Natural killer cell treated with Interleukin-12 subunit alpha and Interleukin-12 subunit beta and Interleukin-15 and Interleukin-18, amount 100 ng/mL, for 72 hours (primary cell): ENCODE data around the gene RAMP3. TPM values are rescaled to one million over a fixed set of nuclear protein-coding genes. Genes with fewer than 3 reads are reported as not detected.

ENCODE experiments used
- ATAC-seq, 2 donors: fragments of 150-1000 bp; cut with Tn5 transposase in 1 of 2; sonication (Bioruptor Pico), chemical (Tn5 transposase) in 1 of 2; 2 replicates each; pipeline ENCODE4 v1.10.0; 2021
- DNase-seq: peaks from one replicate; pipeline ENCODE4 v3.0.0; 2022; ENCODE audit warnings: low spot score
- H3K27ac Mint-ChIP-seq, 2 donors: 1 replicate in 1 of 2; 2 replicates in 1 of 2; pipeline ENCODE4 v1.8.0; 2022; ENCODE audit warnings: mixed read lengths in 2 of 2, mild to moderate bottlenecking in 1 of 2, moderate library complexity in 1 of 2
- H3K27me3 Mint-ChIP-seq, 2 donors: 1 replicate in 1 of 2; 2 replicates in 1 of 2; pipeline ENCODE4 v1.8.0; 2022; ENCODE audit warnings: mixed read lengths in 2 of 2
- H3K36me3 Mint-ChIP-seq: one replicate; pipeline ENCODE4 v1.8.0; 2022; ENCODE audit warnings: mixed read lengths
- H3K4me1 Mint-ChIP-seq, 2 donors: 1 replicate in 1 of 2; 2 replicates in 1 of 2; pipeline ENCODE4 v1.8.0; 2022; ENCODE audit warnings: low read depth in 2 of 2, mixed read lengths in 2 of 2, mild to moderate bottlenecking in 1 of 2
- H3K4me3 Mint-ChIP-seq: one replicate; pipeline ENCODE4 v1.8.0; 2022; ENCODE audit warnings: mixed read lengths
- H3K9me3 Mint-ChIP-seq: 2 replicates; pipeline ENCODE4 v1.8.0; 2022; ENCODE audit warnings: mixed read lengths
- total RNA-seq, 2 donors: library from RNA; stranded (reverse); gene quantifications; one replicate each; pipeline ENCODE4 v1.2.3, GENCODE V29; 2022

RAMP3 gene
- total RNA-seq, 2 donors from 2014 or later: not detected

DNA sequence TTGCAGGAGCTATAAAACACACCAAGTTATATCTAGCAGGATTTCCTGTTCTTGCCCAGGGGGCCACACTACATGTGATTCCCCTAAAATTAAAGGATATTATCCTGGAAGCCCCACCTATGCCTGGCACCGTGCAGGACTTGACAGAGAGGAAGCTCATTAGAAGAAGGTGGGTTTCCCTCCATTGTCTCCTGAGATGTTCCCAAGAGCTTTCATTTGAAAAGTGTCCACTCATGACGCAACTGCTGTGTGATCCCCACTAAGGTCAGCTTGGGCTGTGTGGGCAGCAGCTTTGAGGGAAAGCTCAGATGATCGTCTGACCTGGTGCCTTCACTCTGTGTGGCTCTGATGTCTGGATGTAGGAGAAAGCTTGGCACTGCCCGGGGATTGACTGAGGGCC lies 53.5 kb downstream of the RAMP3 start:
- Mint-ChIP-seq H3K27me3 (peaks cover 46 to 65% of the 10 kb centered on the region in 2 donors), H3K4me3 (no peak overlapping the region), H3K36me3 (no peaks in the 10 kb centered on the region), H3K4me1 (no peaks in the 10 kb centered on the region), H3K9me3 (no peaks in the 10 kb centered on the region), H3K27ac (no peak overlapping the region)
- ATAC-seq: no peak
- DNase-seq: no peak

- H3K27me3 Mint-ChIP-seq: peaks cover 47 to 58% of the 10 kb centered on the region in 2 donors
- no peak for DNase-seq
- H3K4me3 Mint-ChIP-seq: no peak overlapping the region
- no peak overlapping the region for H3K27ac Mint-ChIP-seq
- ATAC-seq: no peak
- H3K36me3 Mint-ChIP-seq: no peaks in the 10 kb centered on the region
- H3K9me3 Mint-ChIP-seq: no peaks in the 10 kb centered on the region
- H3K4me1 Mint-ChIP-seq: no peaks in the 10 kb centered on the region
These were observed 54.4 kb downstream of the RAMP3 start for GRCh38 chr7:45211958-45212357.

DNA sequence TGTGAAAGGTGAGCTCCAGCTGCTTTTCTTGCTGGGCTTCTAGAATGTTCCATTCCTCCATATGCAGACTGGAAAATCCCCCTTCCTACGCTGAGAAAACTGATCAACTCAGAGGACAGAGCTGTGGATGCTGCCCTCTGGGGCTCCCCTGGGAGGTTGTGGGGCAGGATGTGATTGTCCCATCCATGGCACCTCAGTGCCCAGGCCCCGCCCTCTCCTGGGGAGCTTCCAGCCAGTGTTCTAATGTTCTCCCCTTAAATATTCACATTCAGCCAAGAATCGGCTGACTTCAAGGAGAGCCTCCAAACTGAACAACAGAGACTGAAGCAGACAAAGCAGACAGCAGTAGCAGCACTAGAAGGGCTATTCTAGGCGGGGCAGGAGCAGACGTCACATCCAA lies 55.0 kb downstream of the RAMP3 start:
- H3K4me1 Mint-ChIP-seq: no peaks in the 10 kb centered on the region
- ATAC-seq (no peak), DNase-seq (no peak)
- peaks cover 43 to 52% of the 10 kb centered on the region in 2 donors for H3K27me3 Mint-ChIP-seq
- no peak overlapping the region for H3K27ac Mint-ChIP-seq
- no peak overlapping the region for H3K4me3 Mint-ChIP-seq
- H3K9me3 Mint-ChIP-seq: no peaks in the 10 kb centered on the region
- no peaks in the 10 kb centered on the region for H3K36me3 Mint-ChIP-seq

DNA sequence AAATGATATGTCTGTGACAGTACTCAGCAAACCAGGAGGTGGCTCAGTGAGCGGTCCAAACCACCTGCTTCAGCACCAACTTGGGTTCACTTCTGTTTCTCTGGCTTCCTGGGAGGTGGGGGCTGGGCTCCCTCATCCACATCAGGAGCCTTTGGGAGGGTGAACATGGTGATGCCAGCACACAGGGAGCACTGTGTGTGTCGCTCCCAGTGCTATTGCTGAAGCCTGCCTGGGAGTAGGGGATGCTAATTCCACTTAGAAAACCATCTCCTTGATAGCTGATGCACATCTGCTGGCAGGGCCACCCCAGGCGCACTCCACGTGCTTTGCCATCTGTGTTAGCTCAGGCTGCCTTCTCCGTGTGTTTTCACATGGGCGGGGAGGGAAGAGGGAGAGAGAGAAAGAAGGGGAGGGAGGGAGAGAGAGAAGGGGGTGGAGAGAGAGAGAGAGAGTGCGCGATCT lies 58.0 kb downstream of the RAMP3 start:
- DNase-seq: no peak
- H3K4me3 Mint-ChIP-seq: no peak overlapping the region
- ATAC-seq: no peak
- no peak overlapping the region for H3K27ac Mint-ChIP-seq
- H3K4me1 Mint-ChIP-seq: no peaks in the 10 kb centered on the region
- no peaks in the 10 kb centered on the region for H3K9me3 Mint-ChIP-seq
- H3K27me3 Mint-ChIP-seq: peaks cover 29 to 39% of the 10 kb centered on the region in 2 donors
- no peaks in the 10 kb centered on the region for H3K36me3 Mint-ChIP-seq

GRCh38 chr7:45216181-45216580 lies 58.6 kb downstream of the RAMP3 start:
- no peak for DNase-seq
- Mint-ChIP-seq H3K9me3 (no peaks in the 10 kb centered on the region), H3K4me1 (no peaks in the 10 kb centered on the region), H3K27me3 (peaks cover 26 to 39% of the 10 kb centered on the region in 2 donors), H3K36me3 (no peaks in the 10 kb centered on the region), H3K27ac (no peak overlapping the region), H3K4me3 (no peak overlapping the region)
- no peak for ATAC-seq

DNA sequence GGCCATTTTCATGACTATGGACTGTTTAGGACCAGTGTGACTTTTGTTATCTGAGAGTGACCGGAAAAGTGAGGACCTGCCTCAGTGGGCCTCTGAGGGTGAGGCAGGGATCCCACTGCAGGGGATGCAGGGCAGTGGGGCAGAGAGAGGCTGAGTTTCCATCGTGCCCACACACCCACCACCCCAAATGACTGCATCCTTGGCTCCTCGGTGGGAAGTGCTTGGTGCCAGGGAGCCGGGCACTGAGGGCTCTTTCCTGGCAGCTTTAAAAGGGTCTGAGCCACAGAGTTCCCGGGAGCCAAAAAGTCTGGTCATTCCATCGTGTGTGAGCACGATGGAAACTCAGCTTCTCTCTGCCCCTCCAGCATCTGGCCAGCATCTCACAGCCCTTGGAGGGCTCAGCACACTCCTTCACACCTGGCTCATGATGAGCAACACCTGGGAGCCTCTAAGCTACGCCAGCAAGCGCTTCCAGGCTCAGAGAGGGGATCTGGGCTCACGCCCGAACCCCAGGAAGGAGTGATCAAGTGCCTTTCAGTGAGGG lies 59.1 kb downstream of the RAMP3 start:
- Mint-ChIP-seq H3K27me3 (peaks cover 22 to 37% of the 10 kb centered on the region in 2 donors), H3K36me3 (no peaks in the 10 kb centered on the region), H3K9me3 (no peaks in the 10 kb centered on the region), H3K4me3 (no peak overlapping the region), H3K4me1 (no peaks in the 10 kb centered on the region), H3K27ac (no peak overlapping the region)
- DNase-seq (no peak), ATAC-seq (peak in 1 of 2 donors; percentile 10)

DNA sequence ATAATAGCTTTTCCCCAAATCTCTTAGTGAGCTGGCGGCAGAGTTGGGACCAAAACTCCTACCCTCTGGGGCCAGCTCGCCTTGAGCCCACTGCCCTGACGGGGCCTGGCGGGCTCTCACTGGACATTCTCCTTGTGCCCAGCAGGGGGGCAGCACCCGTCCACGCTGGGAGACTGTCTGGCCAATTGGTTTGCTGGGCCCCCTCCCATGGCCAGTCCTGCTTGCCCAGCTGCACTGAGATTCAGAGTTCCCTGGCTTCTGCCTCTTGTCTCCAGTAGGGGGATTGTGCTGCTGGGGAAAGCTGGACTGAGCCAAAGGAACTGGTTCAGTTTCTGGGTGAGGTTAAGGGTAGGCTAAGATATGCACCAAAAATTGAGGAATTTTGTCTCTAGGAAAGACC lies 59.8 kb downstream of the RAMP3 start:
- Mint-ChIP-seq H3K36me3 (no peaks in the 10 kb centered on the region), H3K4me3 (no peak overlapping the region), H3K9me3 (no peaks in the 10 kb centered on the region), H3K27ac (no peak overlapping the region), H3K4me1 (no peaks in the 10 kb centered on the region), H3K27me3 (peaks cover 17 to 31% of the 10 kb centered on the region in 2 donors)
- peak; percentile 22 to 37 for ATAC-seq
- DNase-seq: no peak

GRCh38 chr7:45219130-45219529 lies 61.5 kb downstream of the RAMP3 start:
- H3K4me1 Mint-ChIP-seq: no peaks in the 10 kb centered on the region
- no peak overlapping the region for H3K4me3 Mint-ChIP-seq
- no peaks in the 10 kb centered on the region for H3K9me3 Mint-ChIP-seq
- H3K27me3 Mint-ChIP-seq: peaks cover 15 to 33% of the 10 kb centered on the region in 2 donors
- ATAC-seq (no peak), DNase-seq (no peak)
- no peak overlapping the region for H3K27ac Mint-ChIP-seq
- no peaks in the 10 kb centered on the region for H3K36me3 Mint-ChIP-seq

- Mint-ChIP-seq H3K27me3 (peaks cover 10 to 28% of the 10 kb centered on the region in 2 donors), H3K4me3 (no peak overlapping the region), H3K36me3 (no peaks in the 10 kb centered on the region), H3K27ac (no peak overlapping the region), H3K4me1 (no peaks in the 10 kb centered on the region), H3K9me3 (no peaks in the 10 kb centered on the region)
- no peak for ATAC-seq
- DNase-seq: no peak
These were observed 62.3 kb downstream of the RAMP3 start for GRCh38 chr7:45219801-45220435.

DNA sequence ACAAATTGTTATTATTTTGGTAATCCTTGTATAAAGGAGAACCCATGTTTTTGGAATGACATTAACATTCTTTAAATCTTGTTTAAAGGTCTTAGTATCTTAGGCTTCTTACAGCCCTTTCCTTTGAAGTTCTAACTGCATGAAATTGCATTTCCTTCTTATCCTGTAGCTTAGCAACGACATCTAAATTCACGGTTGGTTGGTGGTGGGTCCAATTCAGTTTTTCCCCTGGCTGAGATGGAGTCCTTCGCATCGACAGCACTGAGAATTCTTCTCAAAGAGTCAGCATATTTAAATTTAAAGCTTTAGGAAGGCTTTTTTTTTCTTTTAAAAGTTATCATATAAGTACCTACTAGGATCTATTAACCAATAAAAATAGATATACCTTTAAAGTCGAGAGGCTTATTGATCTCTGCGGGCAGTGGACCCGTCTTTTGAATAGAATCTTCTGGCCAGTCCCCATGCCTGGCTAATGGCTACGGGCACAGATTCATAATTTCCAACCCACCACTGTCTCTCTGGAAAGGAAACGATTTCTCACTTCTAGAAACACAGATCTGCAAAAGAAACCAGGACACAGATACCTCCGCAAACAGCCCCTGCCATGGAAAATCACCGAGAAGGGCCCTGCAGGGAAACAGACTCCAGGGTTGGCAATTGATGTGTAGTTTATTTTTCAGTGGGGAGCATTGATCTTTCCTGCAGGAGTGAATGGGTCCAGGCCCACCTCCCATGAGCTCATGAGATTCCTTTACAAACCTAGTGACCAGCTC lies 63.4 kb downstream of the RAMP3 start:
- Mint-ChIP-seq H3K27me3 (peaks cover 10 to 17% of the 10 kb centered on the region in 2 donors), H3K27ac (no peak overlapping the region), H3K9me3 (no peaks in the 10 kb centered on the region), H3K4me3 (no peak overlapping the region), H3K4me1 (no peaks in the 10 kb centered on the region), H3K36me3 (no peaks in the 10 kb centered on the region)
- DNase-seq (no peak), ATAC-seq (no peak)

GRCh38 chr7:45221896-45222604 lies 64.5 kb downstream of the RAMP3 start:
- H3K9me3 Mint-ChIP-seq: no peaks in the 10 kb centered on the region
- H3K36me3 Mint-ChIP-seq: no peaks in the 10 kb centered on the region
- DNase-seq (no peak), ATAC-seq (no peak)
- H3K4me3 Mint-ChIP-seq: no peak overlapping the region
- no peaks in the 10 kb centered on the region for H3K4me1 Mint-ChIP-seq
- H3K27me3 Mint-ChIP-seq: peaks cover 10 to 21% of the 10 kb centered on the region in 2 donors
- H3K27ac Mint-ChIP-seq: no peak overlapping the region

GRCh38 chr7:45223078-45223477 lies 65.5 kb downstream of the RAMP3 start:
- Mint-ChIP-seq H3K4me3 (no peak overlapping the region), H3K9me3 (no peaks in the 10 kb centered on the region), H3K4me1 (no peaks in the 10 kb centered on the region), H3K27ac (no peak overlapping the region), H3K27me3 (peaks cover 10 to 26% of the 10 kb centered on the region in 2 donors), H3K36me3 (no peaks in the 10 kb centered on the region)
- ATAC-seq: no peak
- no peak for DNase-seq

DNA sequence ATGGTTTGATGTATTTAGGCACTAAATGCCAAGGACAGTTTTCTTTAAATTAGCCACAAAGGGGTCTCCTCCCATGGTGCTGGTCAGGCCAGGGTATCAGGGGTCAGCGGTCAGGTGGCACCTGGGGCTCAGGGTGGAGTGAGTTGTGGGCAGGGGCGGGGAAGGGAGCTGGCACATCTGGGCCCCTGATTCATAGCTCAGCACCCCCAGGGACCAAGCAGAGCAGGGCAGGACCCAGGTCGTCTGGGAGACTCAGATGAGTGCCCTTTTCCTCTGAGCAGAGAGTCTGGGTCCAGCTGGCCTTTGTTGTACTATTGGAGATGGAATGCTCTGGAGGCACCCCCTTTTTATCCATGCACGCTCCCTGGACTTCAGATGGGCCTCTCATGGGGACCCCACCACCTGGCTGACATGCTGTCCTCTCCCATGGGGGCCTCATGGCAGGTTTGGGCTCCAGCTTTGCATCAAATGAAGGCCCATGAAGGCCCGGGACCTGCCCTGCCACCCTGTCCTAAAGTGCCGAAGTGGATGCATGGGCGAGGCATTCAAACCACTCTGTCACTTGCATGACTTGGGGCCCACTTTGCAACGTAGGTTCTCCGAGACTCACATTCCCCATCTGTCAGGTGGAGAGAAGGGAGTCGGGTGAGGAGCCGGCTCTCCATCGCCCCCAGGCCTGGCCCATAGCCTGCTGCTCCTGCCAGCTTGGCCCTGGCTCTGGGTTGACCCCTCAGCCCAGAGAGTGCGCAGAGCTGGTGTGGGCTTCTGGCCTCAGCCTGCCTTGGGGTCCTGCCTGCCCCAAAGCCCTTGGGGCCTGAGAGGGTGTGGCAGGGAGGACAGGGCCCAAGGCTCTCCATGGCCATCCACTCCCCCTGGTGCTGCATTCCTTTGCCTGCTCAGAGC lies 66.4 kb downstream of the RAMP3 start:
- Mint-ChIP-seq H3K4me3 (no peak overlapping the region), H3K27ac (no peak overlapping the region), H3K4me1 (no peaks in the 10 kb centered on the region), H3K27me3 (peaks cover 10 to 27% of the 10 kb centered on the region in 2 donors), H3K9me3 (no peaks in the 10 kb centered on the region), H3K36me3 (no peaks in the 10 kb centered on the region)
- ATAC-seq (peak in 1 of 2 donors; percentile 13), DNase-seq (no peak)
